Panc1 (cell line): ENCODE measurements around the gene DPH1. TPM values are rescaled to one million over a fixed set of nuclear protein-coding genes. Genes with fewer than 3 reads are reported as not detected.

Source experiments
- ATAC-seq: fragments of 200-7000 bp; cut with Tn5 transposase; 2 replicates; pipeline ENCODE4 v1.9.1; 2020; ENCODE audit warnings: mild to moderate bottlenecking, moderate library complexity
- BruUV-seq: library from RNA; stranded (reverse); fragments of 400-500 nt; replicated peaks from 2 replicates; lab custom pipeline; 2021; lab: Mats Ljungman, UMichigan
- CTCF ChIA-PET: fragments of 300-600 bp; sonication (Branson Sonifier 250); formaldehyde crosslinking; loops from one replicate; lab custom pipeline; 2022; ENCODE audit warnings: antibody characterized with exemption; lab: Charles Lee
- POLR2A ChIA-PET: fragments of 300-600 bp; sonication (Branson Sonifier 250); formaldehyde crosslinking; loops from one replicate; lab custom pipeline; 2022; ENCODE audit warnings: antibody characterized with exemption; lab: Charles Lee
- DNase-seq: peaks from one replicate; pipeline ENCODE4 v3.0.0-alpha.2; 2010; ENCODE audit warnings: low read depth, low spot score
- H3K27ac ChIP-seq: 2 replicates; pipeline ENCODE4 v1.5.1; 2011; ENCODE audit warnings: mild to moderate bottlenecking, low read length, inconsistent platforms
- H3K27me3 ChIP-seq: fragments of 200-500 bp; sonication (Bioruptor generic); 2 replicates; pipeline ENCODE4 v1.6.0; 2014; ENCODE audit warnings: low read length, inconsistent platforms; ENCODE audit not compliant: control insufficient read depth, insufficient read depth
- H3K36me3 ChIP-seq: fragments of 200-500 bp; sonication (Bioruptor generic); 2 replicates; pipeline ENCODE4 v1.5.1; 2014; ENCODE audit warnings: inconsistent platforms, mild to moderate bottlenecking, low read length, moderate library complexity; ENCODE audit not compliant: control insufficient read depth, insufficient read depth
- H3K4me1 ChIP-seq: 2 replicates; pipeline ENCODE4 v1.5.1; 2011; ENCODE audit warnings: inconsistent platforms, mild to moderate bottlenecking, low read length, moderate library complexity; ENCODE audit not compliant: control insufficient read depth, insufficient read depth
- H3K4me3 ChIP-seq, 2 experiments: 2 replicates each; pipeline ENCODE4 v1.5.1; 2011 to 2012; ENCODE audit warnings: low read depth in 2 of 2, low read length in 2 of 2, mild to moderate bottlenecking in 2 of 2, inconsistent platforms in 1 of 2, moderate library complexity in 1 of 2
- H3K9me3 ChIP-seq: fragments of 200-500 bp; sonication (Bioruptor generic); 2 replicates; pipeline ENCODE4 v1.5.1; 2014; ENCODE audit warnings: low read depth, mild to moderate bottlenecking, inconsistent platforms, low read length, moderate library complexity; ENCODE audit not compliant: control insufficient read depth, insufficient read depth
- POLR2AphosphoS5 ChIP-seq: IDR thresholded peaks from 2 replicates; pipeline ENCODE4 v1.6.1; 2012; ENCODE audit warnings: mild to moderate bottlenecking, low read depth, low read length, moderate library complexity
- SIN3A ChIP-seq: IDR thresholded peaks from 2 replicates; pipeline ENCODE4 v1.6.1; 2012; ENCODE audit warnings: low read depth, mild to moderate bottlenecking, low read length, moderate library complexity, borderline replicate concordance; ENCODE audit not compliant: insufficient read depth
- TCF7L2 ChIP-seq: IDR thresholded peaks from 2 replicates; pipeline ENCODE4 v1.6.1; 2011; ENCODE audit warnings: mild to moderate bottlenecking, low read depth, low read length, inconsistent platforms
- in situ Hi-C: cut with HindIII; loops from 2 replicates; pipeline ENCODE4 v1.10.0; 2016; ENCODE audit warnings: low sequenced_read_pairs, low pct_unique_long_range_greater_than_20kb
- intact Hi-C: fragments of 100-400 bp; cut with micrococcal nuclease; formaldehyde crosslinking; loops from one replicate; pipeline ENCODE4 v1.10.0; 2022; ENCODE audit not compliant: unreplicated experiment
- total RNA-seq: library from RNA; stranded (reverse); gene quantifications from one replicate; pipeline ENCODE4 v1.2.1, GENCODE V29; 2021; ENCODE audit not compliant: unreplicated experiment
- TF ChIP-seq, protein P1 (sequence below): fragments of 450-650 bp; IDR thresholded peaks from 2 replicates; pipeline ENCODE4 v1.5.1; 2017; ENCODE audit warnings: mild to moderate bottlenecking
- TF ChIP-seq, protein P2 (sequence below), 2 experiments: IDR thresholded peaks; 2 replicates each; pipeline ENCODE4 v1.6.1; 2011 to 2012; ENCODE audit warnings: low read depth in 2 of 2, control low read depth in 1 of 2, low read length in 1 of 2, mild to moderate bottlenecking in 1 of 2, moderate library complexity in 1 of 2; ENCODE audit not compliant: insufficient read depth in 1 of 2

DPH1 gene
- total RNA-seq, 1 experiment from 2014 or later = 24.3 TPM

DNA sequence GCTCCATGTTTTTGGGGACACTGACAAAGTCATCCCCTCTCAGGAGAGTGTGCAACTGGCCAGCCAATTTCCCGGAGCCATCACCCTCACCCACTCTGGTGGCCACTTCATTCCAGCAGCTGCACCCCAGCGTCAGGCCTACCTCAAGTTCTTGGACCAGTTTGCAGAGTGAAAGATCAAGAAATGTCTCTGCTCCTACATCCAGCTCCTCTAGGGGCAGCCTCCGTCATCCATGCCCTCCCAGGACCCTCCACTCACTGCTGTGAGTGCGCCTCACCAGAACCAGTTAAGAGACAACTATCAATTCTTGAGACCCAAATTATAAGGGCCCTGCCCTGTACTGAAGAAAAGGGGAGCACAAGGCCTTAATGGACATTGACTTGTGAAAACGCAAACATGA lies 13.0 kb downstream of the DPH1 start:
- H3K36me3 ChIP-seq = 0 out of 2 replicates have a peak, but pooled peaks cover 3% of the 10 kb centered on the region
- peaks cover 12% of the 10 kb centered on the region for H3K4me1 ChIP-seq
- TSS peak; percentile 87 for BruUV-seq
- ATAC-seq (no peak), DNase-seq (no peak)
- no peaks in the 10 kb centered on the region for H3K27me3 ChIP-seq
- peak overlapping the region; percentile 72 to 77 for H3K4me3 ChIP-seq
- no peak for TF ChIP-seq TCF7L2
- no peak for TF ChIP-seq SIN3A
- TF ChIP-seq, protein P1, sequence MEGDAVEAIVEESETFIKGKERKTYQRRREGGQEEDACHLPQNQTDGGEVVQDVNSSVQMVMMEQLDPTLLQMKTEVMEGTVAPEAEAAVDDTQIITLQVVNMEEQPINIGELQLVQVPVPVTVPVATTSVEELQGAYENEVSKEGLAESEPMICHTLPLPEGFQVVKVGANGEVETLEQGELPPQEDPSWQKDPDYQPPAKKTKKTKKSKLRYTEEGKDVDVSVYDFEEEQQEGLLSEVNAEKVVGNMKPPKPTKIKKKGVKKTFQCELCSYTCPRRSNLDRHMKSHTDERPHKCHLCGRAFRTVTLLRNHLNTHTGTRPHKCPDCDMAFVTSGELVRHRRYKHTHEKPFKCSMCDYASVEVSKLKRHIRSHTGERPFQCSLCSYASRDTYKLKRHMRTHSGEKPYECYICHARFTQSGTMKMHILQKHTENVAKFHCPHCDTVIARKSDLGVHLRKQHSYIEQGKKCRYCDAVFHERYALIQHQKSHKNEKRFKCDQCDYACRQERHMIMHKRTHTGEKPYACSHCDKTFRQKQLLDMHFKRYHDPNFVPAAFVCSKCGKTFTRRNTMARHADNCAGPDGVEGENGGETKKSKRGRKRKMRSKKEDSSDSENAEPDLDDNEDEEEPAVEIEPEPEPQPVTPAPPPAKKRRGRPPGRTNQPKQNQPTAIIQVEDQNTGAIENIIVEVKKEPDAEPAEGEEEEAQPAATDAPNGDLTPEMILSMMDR = no peak
- TF ChIP-seq, protein P2, sequence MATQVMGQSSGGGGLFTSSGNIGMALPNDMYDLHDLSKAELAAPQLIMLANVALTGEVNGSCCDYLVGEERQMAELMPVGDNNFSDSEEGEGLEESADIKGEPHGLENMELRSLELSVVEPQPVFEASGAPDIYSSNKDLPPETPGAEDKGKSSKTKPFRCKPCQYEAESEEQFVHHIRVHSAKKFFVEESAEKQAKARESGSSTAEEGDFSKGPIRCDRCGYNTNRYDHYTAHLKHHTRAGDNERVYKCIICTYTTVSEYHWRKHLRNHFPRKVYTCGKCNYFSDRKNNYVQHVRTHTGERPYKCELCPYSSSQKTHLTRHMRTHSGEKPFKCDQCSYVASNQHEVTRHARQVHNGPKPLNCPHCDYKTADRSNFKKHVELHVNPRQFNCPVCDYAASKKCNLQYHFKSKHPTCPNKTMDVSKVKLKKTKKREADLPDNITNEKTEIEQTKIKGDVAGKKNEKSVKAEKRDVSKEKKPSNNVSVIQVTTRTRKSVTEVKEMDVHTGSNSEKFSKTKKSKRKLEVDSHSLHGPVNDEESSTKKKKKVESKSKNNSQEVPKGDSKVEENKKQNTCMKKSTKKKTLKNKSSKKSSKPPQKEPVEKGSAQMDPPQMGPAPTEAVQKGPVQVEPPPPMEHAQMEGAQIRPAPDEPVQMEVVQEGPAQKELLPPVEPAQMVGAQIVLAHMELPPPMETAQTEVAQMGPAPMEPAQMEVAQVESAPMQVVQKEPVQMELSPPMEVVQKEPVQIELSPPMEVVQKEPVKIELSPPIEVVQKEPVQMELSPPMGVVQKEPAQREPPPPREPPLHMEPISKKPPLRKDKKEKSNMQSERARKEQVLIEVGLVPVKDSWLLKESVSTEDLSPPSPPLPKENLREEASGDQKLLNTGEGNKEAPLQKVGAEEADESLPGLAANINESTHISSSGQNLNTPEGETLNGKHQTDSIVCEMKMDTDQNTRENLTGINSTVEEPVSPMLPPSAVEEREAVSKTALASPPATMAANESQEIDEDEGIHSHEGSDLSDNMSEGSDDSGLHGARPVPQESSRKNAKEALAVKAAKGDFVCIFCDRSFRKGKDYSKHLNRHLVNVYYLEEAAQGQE (IDR thresholded peaks at IDR 0.05; ENCODE audit: insufficient read depth in 1 of 2, low read depth in 2 of 2, low read length in 1 of 2) = no peak
- no peak for TF ChIP-seq POLR2AphosphoS5
- peak overlapping the region; percentile 98; the same call in 1 of the 2 replicates for H3K27ac ChIP-seq
- POLR2A ChIA-PET = no interaction called here
- intact Hi-C loops = no loop called here
- in situ Hi-C loops = no loop called here
- H3K9me3 ChIP-seq = no peaks in the 10 kb centered on the region
- CTCF ChIA-PET = no interaction called here

DNA sequence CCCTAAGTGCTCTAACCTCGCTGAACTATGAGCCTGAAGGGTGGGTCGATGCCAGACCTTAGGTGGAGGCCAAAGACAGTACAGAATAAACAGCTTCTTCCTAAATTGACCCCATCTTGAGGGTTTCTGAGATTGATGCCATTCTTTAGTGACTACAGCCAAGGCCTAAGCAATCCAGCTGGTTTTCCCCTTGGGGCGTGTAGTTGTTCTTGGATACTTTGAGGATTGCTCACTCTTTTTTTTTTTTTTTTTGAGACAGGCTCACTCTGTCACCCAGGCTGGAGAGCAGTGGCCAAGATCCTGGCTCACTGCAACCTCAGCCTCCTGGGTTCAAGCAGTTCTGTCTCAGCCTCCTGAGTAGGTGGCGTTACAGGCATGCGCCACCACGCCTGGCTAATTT lies 13.8 kb downstream of the DPH1 start:
- Histone ChIP-seq H3K4me1 (peaks cover 16% of the 10 kb centered on the region), H3K4me3 (no peak overlapping the region), H3K27me3 (no peaks in the 10 kb centered on the region), H3K9me3 (no peaks in the 10 kb centered on the region), H3K36me3 (0 out of 2 replicates have a peak, but pooled peaks cover 3% of the 10 kb centered on the region), H3K27ac (no peak overlapping the region)
- POLR2A ChIA-PET = no interaction called here
- no TSS peak for BruUV-seq
- no peak for TF ChIP-seq TCF7L2
- TF ChIP-seq SIN3A = no peak
- TF ChIP-seq, protein P2 (IDR thresholded peaks at IDR 0.05; ENCODE audit: insufficient read depth in 1 of 2, low read depth in 2 of 2, low read length in 1 of 2) = no peak
- TF ChIP-seq, protein P1 = no peak
- DNase-seq = no peak
- ATAC-seq = no peak
- CTCF ChIA-PET = no interaction called here
- in situ Hi-C loops = no loop called here
- intact Hi-C loops = no loop called here
